GM06990 (cell line): ENCODE measurements around the gene HSD17B12.
"Not testable (repeated sequence)": the region's sequence is repeated elsewhere in the genome, so short reads cannot be mapped to it uniquely, and the experiment has no call there.

Experiments
- DNase-seq: peaks from one replicate; pipeline ENCODE4 v3.0.0-alpha.2; 2011; ENCODE audit not compliant: insufficient read length; ENCODE audit errors: extremely low read depth
- H3K27me3 ChIP-seq: replicated peaks from 2 replicates; pipeline ENCODE4 v1.6.0; 2011; ENCODE audit warnings: low read length; ENCODE audit not compliant: control insufficient read depth, insufficient read depth
- H3K36me3 ChIP-seq: 2 replicates; pipeline ENCODE4 v1.5.1; 2011; ENCODE audit warnings: low read length; ENCODE audit not compliant: control insufficient read depth, insufficient read depth
- H3K4me3 ChIP-seq: replicated peaks from 2 replicates; pipeline ENCODE4 v1.5.1; 2011; ENCODE audit warnings: low read depth, mild to moderate bottlenecking, control low read depth, low read length
- TF ChIP-seq, protein P1 (sequence below): IDR thresholded peaks from 2 replicates; pipeline ENCODE4 v1.5.1; 2011; ENCODE audit warnings: low read length, control low read depth, mild to moderate bottlenecking, inconsistent platforms; ENCODE audit not compliant: insufficient read depth, poor library complexity, severe bottlenecking

The HSD17B12 gene

DNA sequence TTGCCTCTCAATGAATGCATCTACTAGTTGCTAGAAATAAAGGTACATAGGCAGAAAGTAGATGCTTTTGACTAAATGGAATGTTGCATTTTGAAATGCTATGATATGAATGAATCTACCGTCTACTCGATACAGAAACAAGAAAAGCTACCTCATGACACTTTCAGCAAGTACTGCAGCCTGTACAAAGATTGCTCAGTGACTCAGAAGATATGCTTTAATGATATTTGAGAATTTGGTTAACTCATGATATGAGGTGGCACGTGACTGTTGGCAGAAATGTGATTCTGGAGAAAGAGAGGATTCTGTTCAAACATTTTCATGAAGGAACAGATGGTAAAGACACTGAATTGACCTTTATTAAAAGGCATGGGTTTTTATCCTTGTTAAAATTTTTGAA, 76.0 kb downstream of the HSD17B12 start:
- Histone ChIP-seq H3K27me3 (no peaks in the 10 kb centered on the region), H3K4me3 (no peak overlapping the region), H3K36me3 (no peaks in the 10 kb centered on the region; the same call in 1 of the 2 replicates)
- TF ChIP-seq, protein P1, sequence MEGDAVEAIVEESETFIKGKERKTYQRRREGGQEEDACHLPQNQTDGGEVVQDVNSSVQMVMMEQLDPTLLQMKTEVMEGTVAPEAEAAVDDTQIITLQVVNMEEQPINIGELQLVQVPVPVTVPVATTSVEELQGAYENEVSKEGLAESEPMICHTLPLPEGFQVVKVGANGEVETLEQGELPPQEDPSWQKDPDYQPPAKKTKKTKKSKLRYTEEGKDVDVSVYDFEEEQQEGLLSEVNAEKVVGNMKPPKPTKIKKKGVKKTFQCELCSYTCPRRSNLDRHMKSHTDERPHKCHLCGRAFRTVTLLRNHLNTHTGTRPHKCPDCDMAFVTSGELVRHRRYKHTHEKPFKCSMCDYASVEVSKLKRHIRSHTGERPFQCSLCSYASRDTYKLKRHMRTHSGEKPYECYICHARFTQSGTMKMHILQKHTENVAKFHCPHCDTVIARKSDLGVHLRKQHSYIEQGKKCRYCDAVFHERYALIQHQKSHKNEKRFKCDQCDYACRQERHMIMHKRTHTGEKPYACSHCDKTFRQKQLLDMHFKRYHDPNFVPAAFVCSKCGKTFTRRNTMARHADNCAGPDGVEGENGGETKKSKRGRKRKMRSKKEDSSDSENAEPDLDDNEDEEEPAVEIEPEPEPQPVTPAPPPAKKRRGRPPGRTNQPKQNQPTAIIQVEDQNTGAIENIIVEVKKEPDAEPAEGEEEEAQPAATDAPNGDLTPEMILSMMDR = no peak
- DNase-seq = no peak

DNA sequence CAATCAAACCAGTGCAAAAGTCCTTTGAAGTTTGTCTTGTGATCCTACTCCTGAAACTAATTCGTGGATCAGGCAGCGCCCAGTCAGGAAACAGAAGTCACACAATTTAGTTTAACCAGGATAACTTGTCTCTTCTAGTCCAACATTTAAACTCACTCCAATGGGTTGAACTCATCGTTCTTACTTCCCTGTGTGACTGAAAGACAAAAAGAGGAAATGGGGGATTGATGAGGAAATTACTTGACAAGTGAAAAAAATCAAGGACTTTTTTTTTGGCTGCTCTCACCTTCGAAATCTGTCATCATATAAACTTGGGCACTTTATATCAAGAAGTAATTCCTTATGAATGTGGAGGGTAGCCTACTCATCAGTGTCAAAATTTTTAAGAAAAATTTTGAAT, 78.4 kb downstream of the HSD17B12 start:
- Histone ChIP-seq H3K27me3 (no peaks in the 10 kb centered on the region), H3K36me3 (no peaks in the 10 kb centered on the region; the same call in 1 of the 2 replicates), H3K4me3 (no peak overlapping the region)
- DNase-seq = no peak
- TF ChIP-seq, protein P1 = no peak

DNA sequence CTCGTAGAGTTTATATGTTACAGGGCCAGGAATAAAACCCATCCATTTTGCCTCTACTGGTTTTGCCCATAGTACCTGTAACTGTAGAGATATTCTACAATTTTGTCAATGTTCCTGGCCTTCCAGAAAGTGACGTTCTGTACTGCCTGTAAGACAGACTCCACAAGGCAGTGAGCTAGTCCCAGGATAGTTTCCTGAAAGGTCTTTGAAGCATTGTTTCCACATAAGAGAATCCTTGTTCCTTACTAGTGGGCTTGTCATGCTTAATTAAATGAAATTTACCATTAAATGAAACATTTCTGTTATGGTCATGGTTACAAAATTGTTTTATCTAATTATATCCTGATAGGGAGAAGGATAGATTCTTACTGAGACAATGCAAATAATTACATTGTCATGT, 80.4 kb downstream of the HSD17B12 start:
- no peak overlapping the region for H3K4me3 ChIP-seq
- no peaks in the 10 kb centered on the region for H3K27me3 ChIP-seq
- no peak for DNase-seq
- TF ChIP-seq, protein P1 = no peak
- H3K36me3 ChIP-seq = no peaks in the 10 kb centered on the region; the same call in 1 of the 2 replicates

DNA sequence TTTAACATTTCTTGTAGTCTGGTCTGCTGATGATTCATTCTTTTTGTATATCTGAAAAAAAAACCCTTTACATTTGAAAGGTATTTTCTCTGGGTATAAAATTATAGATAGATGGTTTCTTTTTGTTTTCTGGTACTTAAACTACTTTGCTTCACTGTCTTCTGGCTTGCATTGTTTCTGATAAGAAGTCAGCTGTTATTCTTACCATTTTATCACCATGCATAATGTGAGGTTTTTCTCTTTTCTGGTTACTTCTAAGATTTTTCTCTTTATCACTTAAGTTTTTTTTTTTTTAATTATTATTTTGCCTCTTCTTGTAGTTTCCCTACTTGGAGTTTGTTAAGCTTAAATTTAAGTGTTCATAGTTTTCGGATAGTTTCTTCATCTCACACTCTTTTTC, 84.7 kb downstream of the HSD17B12 start:
- Histone ChIP-seq H3K27me3 (no peaks in the 10 kb centered on the region), H3K4me3 (no peak overlapping the region), H3K36me3 (peaks cover 3% of the 10 kb centered on the region; the same call in 1 of the 2 replicates)
- DNase-seq = no peak
- TF ChIP-seq, protein P1 = no peak

DNA sequence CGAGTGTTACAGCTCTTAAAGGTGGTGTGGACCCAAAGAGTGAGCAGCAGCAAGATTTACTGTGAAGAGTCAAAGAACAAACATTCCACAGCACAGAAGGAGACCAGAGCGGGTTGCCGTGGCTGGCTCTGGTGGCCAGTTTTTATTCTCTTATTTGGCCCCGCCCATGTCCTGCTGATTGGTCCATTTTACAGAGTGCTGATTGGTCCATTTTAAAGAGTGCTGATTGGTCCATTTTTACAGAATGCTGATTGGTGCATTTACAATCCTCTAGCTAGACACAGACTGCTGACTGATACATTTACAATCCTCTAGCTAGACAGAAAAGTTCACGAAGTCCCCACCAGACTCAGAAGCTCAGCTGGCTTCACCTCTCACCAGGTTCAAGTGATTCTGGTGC, 88.1 kb downstream of the HSD17B12 start:
- not testable (repeated sequence) for DNase-seq, H3K36me3 ChIP-seq, H3K4me3 ChIP-seq, H3K27me3 ChIP-seq

DNA sequence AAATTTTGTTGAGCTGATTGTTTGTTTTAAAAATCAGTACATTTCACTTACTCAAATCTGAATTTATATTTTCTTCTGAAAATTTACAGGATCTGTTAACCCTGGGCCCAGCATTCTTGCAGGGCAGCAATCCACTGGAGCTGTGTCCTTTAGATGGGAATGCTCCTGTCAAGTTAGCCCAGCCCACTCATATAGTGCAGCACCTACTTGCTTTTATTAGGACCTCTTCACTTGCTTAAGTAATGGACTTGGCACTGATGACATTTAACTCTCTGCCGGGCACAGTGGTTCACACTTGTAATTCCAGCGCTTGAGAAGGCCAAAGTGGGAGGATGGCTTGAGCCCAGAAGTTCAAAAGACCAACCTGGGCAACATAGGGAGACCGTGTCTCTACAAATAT, 89.6 kb downstream of the HSD17B12 start:
- TF ChIP-seq, protein P1 = no peak
- Histone ChIP-seq H3K27me3 (no peaks in the 10 kb centered on the region), H3K36me3 (peaks cover 3% of the 10 kb centered on the region; the same call in 1 of the 2 replicates), H3K4me3 (no peak overlapping the region)
- no peak for DNase-seq
